B cell (primary cell): ENCODE results near the gene ZSCAN25.

ENCODE experiments used
- EZH2 ChIP-seq: IDR thresholded peaks from 2 replicates; pipeline ENCODE4 v1.6.1; 2012; ENCODE audit warnings: borderline replicate concordance, low read depth, mild to moderate bottlenecking, moderate library complexity, low read length; ENCODE audit not compliant: insufficient read depth, poor library complexity, severe bottlenecking
- TF ChIP-seq, protein P1 (sequence below): fragments of 200-600 bp; IDR thresholded peaks from one replicate; pipeline ENCODE4 v1.8.0; 2022; ENCODE audit warnings: antibody characterized with exemption, mild to moderate bottlenecking

DNA sequence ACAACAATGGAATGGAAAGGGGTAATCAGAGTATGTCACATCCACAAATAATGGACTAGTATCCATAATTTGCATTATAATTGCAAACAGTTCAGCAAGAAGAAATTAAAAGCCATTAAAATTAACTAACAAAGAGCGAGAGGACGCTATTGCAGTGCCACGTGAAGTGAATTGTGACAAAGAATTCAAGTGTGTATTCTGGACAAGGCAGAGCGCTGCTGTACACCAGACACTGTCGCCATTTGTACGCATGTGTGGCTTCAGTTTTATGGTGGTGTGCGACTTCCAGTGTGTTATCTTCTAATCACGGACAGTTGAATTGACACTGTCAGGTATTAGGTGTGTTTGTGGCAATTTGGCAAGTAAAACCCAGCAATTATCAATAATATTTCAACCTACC lies 51.8 kb downstream of the ZSCAN25 start:
- TF ChIP-seq, protein P1, sequence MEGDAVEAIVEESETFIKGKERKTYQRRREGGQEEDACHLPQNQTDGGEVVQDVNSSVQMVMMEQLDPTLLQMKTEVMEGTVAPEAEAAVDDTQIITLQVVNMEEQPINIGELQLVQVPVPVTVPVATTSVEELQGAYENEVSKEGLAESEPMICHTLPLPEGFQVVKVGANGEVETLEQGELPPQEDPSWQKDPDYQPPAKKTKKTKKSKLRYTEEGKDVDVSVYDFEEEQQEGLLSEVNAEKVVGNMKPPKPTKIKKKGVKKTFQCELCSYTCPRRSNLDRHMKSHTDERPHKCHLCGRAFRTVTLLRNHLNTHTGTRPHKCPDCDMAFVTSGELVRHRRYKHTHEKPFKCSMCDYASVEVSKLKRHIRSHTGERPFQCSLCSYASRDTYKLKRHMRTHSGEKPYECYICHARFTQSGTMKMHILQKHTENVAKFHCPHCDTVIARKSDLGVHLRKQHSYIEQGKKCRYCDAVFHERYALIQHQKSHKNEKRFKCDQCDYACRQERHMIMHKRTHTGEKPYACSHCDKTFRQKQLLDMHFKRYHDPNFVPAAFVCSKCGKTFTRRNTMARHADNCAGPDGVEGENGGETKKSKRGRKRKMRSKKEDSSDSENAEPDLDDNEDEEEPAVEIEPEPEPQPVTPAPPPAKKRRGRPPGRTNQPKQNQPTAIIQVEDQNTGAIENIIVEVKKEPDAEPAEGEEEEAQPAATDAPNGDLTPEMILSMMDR: no peak
- no peak for TF ChIP-seq EZH2
